Keratinocyte (primary cell): ENCODE data around the gene CBLB.

Experiments
- CTCF ChIP-seq, 3 experiments: IDR thresholded peaks in 1 of 3; conservative IDR thresholded peaks in 1 of 3; optimal IDR thresholded peaks in 1 of 3; 2 replicates in 2 of 3; 3 replicates in 1 of 3; pipeline versions ENCODE3 to v1.5.1; 2011; ENCODE audit warnings: low read length in 3 of 3, mild to moderate bottlenecking in 3 of 3, moderate library complexity in 2 of 3, control low read depth in 1 of 3, inconsistent platforms in 1 of 3; ENCODE audit not compliant: insufficient read depth in 2 of 3; ENCODE audit errors: extremely low read depth in 1 of 3
- EZH2 ChIP-seq: IDR thresholded peaks from one replicate; pipeline ENCODE4 v1.6.1; 2012; ENCODE audit warnings: inconsistent platforms, mild to moderate bottlenecking, low read length, moderate library complexity

GRCh38 chr3:105722943-105723556, 145.8 kb downstream of the CBLB start:
- no peak for TF ChIP-seq CTCF (optimal IDR thresholded peaks at IDR 0.05 in 1 of 3, IDR thresholded peaks at IDR 0.05 in 1 of 3, conservative IDR thresholded peaks at IDR 0.05 in 1 of 3; ENCODE audit: extremely low read depth in 1 of 3, insufficient read depth in 2 of 3, low read length in 3 of 3)
- no peak for TF ChIP-seq EZH2
